ENCODE measurements around the gene NAALADL1.

The NAALADL1 gene

GRCh38 chr11:65085446-65085845 lies 27.1 kb upstream of the NAALADL1 start:
- no peak for DNase-seq
- H3K18ac ChIP-seq (ENCODE audit: low read depth in 1 of 2, low read length in 2 of 2), result no peak overlapping the region
- H3K9me3 ChIP-seq (ENCODE audit: control insufficient read depth, low read length), result no peaks in the 10 kb centered on the region
- H4K8ac ChIP-seq (ENCODE audit: low read length), result no peak overlapping the region
- H2BK5ac ChIP-seq (ENCODE audit: low read depth, low read length, poor library complexity, severe bottlenecking), result no peak overlapping the region
- H3K4ac ChIP-seq (ENCODE audit: low read depth in 1 of 2, low read length in 2 of 2), result no peak overlapping the region
- no peaks in the 10 kb centered on the region for H3K27me3 ChIP-seq (ENCODE audit: control insufficient read depth in 1 of 2, insufficient read depth in 1 of 2, low read length in 2 of 2)
- no peak overlapping the region for H4K91ac ChIP-seq (ENCODE audit: low read length)
- H3K79me1 ChIP-seq (replicated peaks; ENCODE audit: low read length, poor library complexity, severe bottlenecking), result peaks cover 33% of the 10 kb centered on the region
- no peak overlapping the region for H3K4me2 ChIP-seq (ENCODE audit: low read length, poor library complexity, severe bottlenecking)
- peaks cover 11% of the 10 kb centered on the region for H3K4me1 ChIP-seq (ENCODE audit: control insufficient read depth, insufficient read depth, low read depth, low read length)
- no peak overlapping the region for H2BK15ac ChIP-seq (ENCODE audit: low read depth, poor library complexity, severe bottlenecking)
- H3K23ac ChIP-seq (ENCODE audit: low read length in 2 of 2), result no peak overlapping the region
- no peak overlapping the region for H2BK12ac ChIP-seq (ENCODE audit: low read length in 2 of 2)
- peak overlapping the region; percentile 94 for H3K9ac ChIP-seq (ENCODE audit: low read length)
- peaks cover 43 to 51% of the 10 kb centered on the region in 2 experiments for H3K36me3 ChIP-seq (ENCODE audit: control insufficient read depth in 1 of 2, insufficient read depth in 2 of 2, low read depth in 1 of 2, low read length in 2 of 2)
- no peak overlapping the region for H3K27ac ChIP-seq (ENCODE audit: low read length, poor library complexity, severe bottlenecking)
- no peak overlapping the region for H2BK120ac ChIP-seq (ENCODE audit: low read depth, low read length)
- no peak overlapping the region for H2AK5ac ChIP-seq (ENCODE audit: low read length, severe bottlenecking)
- no peak overlapping the region for H2AFZ ChIP-seq (ENCODE audit: low read depth, low read length)
- H3K4me3 ChIP-seq (ENCODE audit: insufficient read depth in 1 of 2, low read depth in 1 of 2, low read length in 2 of 2), result peak overlapping the region in 1 of 2 experiments; percentile 89
- no peak overlapping the region for H3K14ac ChIP-seq (ENCODE audit: low read length in 2 of 2)
- WGBS, result 94% methylated on average over 4 of the region's 4 CpGs

- Histone ChIP-seq H3K9ac (ENCODE audit: low read length) (peak overlapping the region; percentile 94), H3K36me3 (ENCODE audit: control insufficient read depth in 1 of 2, insufficient read depth in 2 of 2, low read depth in 1 of 2, low read length in 2 of 2) (peaks cover 45 to 48% of the 10 kb centered on the region in 2 experiments), H3K4me1 (ENCODE audit: control insufficient read depth, insufficient read depth, low read depth, low read length) (peaks cover 11% of the 10 kb centered on the region), H2BK120ac (ENCODE audit: low read depth, low read length) (peak overlapping the region; percentile 9), H3K4me3 (ENCODE audit: insufficient read depth in 1 of 2, low read depth in 1 of 2, low read length in 2 of 2) (peak overlapping the region; percentile 86 to 89), H3K27me3 (ENCODE audit: control insufficient read depth in 1 of 2, insufficient read depth in 1 of 2, low read length in 2 of 2) (no peaks in the 10 kb centered on the region), H3K4ac (ENCODE audit: low read depth in 1 of 2, low read length in 2 of 2) (peak overlapping the region in 1 of 2 experiments; percentile 93), H2BK15ac (ENCODE audit: low read depth, poor library complexity, severe bottlenecking) (no peak overlapping the region), H3K79me1 (replicated peaks; ENCODE audit: low read length, poor library complexity, severe bottlenecking) (peaks cover 37% of the 10 kb centered on the region), H3K9me3 (ENCODE audit: control insufficient read depth, low read length) (no peaks in the 10 kb centered on the region), H3K4me2 (ENCODE audit: low read length, poor library complexity, severe bottlenecking) (peak overlapping the region; percentile 83), H4K8ac (ENCODE audit: low read length) (peak overlapping the region; percentile 94), H2AFZ (ENCODE audit: low read depth, low read length) (peak overlapping the region; percentile 56), H3K18ac (ENCODE audit: low read depth in 1 of 2, low read length in 2 of 2) (peak overlapping the region; percentile 52 to 94), H2BK5ac (ENCODE audit: low read depth, low read length, poor library complexity, severe bottlenecking) (no peak overlapping the region), H4K91ac (ENCODE audit: low read length) (peak overlapping the region; percentile 64), H3K27ac (ENCODE audit: low read length, poor library complexity, severe bottlenecking) (peak overlapping the region; percentile 16), H2AK5ac (ENCODE audit: low read length, severe bottlenecking) (peak overlapping the region; percentile 17), H3K23ac (ENCODE audit: low read length in 2 of 2) (peak overlapping the region in 1 of 2 experiments; percentile 23), H2BK12ac (ENCODE audit: low read length in 2 of 2) (peak overlapping the region; percentile 25 to 64), H3K14ac (ENCODE audit: low read length in 2 of 2) (peak overlapping the region in 1 of 2 experiments; percentile 90)
- 57% methylated on average over 22 of the region's 23 CpGs for WGBS
- DNase-seq, result no peak
Observed at GRCh38 chr11:65084598-65085375, 26.4 kb upstream of the NAALADL1 start.

DNA sequence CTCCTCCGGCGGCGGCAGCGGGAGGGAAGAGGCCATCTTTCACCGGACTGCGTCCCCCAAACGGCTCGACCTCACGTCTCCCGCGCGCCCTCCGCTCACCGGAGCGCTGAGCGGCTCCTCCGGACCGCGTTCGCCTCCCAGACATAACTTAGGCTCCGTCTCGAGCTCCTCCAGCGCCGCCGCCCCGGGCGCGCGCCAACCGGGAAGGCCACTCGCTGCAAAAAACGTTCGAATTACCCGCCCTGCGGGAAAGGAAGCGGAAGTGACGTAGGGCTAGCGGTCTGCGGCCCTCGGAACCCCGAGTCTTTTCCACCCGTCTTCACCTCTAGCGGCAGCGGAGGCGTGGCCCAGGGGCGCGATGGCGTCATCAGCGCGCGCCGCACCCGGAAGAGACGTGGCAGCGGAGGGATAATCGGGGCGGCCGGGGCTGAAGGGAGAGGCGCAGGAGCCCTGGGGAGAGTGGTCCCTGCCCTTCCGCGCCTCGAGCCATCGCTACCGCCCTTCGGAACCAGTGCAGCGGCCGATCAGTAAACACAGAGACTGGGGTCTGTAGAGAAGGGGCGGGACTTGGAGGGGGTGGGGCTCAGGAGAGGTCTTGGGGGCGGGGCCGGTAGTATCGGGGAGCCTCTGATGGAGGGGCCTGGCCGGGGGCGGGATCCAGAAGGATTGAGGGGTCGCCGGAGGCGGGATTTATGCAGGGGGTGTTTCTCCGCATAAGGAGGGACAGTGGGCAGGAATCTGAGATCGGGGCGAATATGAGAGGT lies 25.7 kb upstream of the NAALADL1 start, which contains the start of the genes CDCA5 and ZFPL1:
CDCA5 (minus strand) TSS at position 207 of the 764 bp plus-strand sequence; CDS start at position 145, 62 bp downstream.
ZFPL1 (plus strand) TSS at position 389 of the 764 bp plus-strand sequence. CDS start 477 bp downstream, outside the sequence.
- peak within 1 kb of the TSS; percentile 95 for H4K91ac ChIP-seq (ENCODE audit: low read length)
- H2BK120ac ChIP-seq (ENCODE audit: low read depth, low read length), result peak within 1 kb of the TSS; percentile 9
- peak within 1 kb of the TSS in 1 of 2 experiments; percentile 90 for H3K14ac ChIP-seq (ENCODE audit: low read length in 2 of 2)
- peak within 1 kb of the TSS; percentile 71 for H2BK5ac ChIP-seq (ENCODE audit: low read depth, low read length, poor library complexity, severe bottlenecking)
- peak within 1 kb of the TSS; percentile 56 for H2AFZ ChIP-seq (ENCODE audit: low read depth, low read length)
- no peaks in the 10 kb centered on the region for H3K27me3 ChIP-seq (ENCODE audit: control insufficient read depth in 1 of 2, insufficient read depth in 1 of 2, low read length in 2 of 2)
- peak within 1 kb of the TSS in 1 of 2 experiments; percentile 93 for H3K4ac ChIP-seq (ENCODE audit: low read depth in 1 of 2, low read length in 2 of 2)
- H3K9me3 ChIP-seq (ENCODE audit: control insufficient read depth, low read length), result no peaks in the 10 kb centered on the region
- peak within 1 kb of the TSS; percentile 97 for H3K27ac ChIP-seq (ENCODE audit: low read length, poor library complexity, severe bottlenecking)
- H2AK5ac ChIP-seq (ENCODE audit: low read length, severe bottlenecking), result peak within 1 kb of the TSS; percentile 17
- peak within 1 kb of the TSS; percentile 94 for H3K9ac ChIP-seq (ENCODE audit: low read length)
- peak within 1 kb of the TSS; percentile 25 to 64 for H2BK12ac ChIP-seq (ENCODE audit: low read length in 2 of 2)
- peaks cover 40 to 43% of the 10 kb centered on the region in 2 experiments for H3K36me3 ChIP-seq (ENCODE audit: control insufficient read depth in 1 of 2, insufficient read depth in 2 of 2, low read depth in 1 of 2, low read length in 2 of 2)
- WGBS, result under 1% methylated on average over 77 of the region's 79 CpGs
- H4K8ac ChIP-seq (ENCODE audit: low read length), result peak within 1 kb of the TSS; percentile 98
- peaks cover 11% of the 10 kb centered on the region for H3K4me1 ChIP-seq (ENCODE audit: control insufficient read depth, insufficient read depth, low read depth, low read length)
- H3K18ac ChIP-seq (ENCODE audit: low read depth in 1 of 2, low read length in 2 of 2), result peak within 1 kb of the TSS; percentile 94
- H3K23ac ChIP-seq (ENCODE audit: low read length in 2 of 2), result peak within 1 kb of the TSS in 1 of 2 experiments; percentile 23
- H3K4me3 ChIP-seq (ENCODE audit: insufficient read depth in 1 of 2, low read depth in 1 of 2, low read length in 2 of 2), result peak within 1 kb of the TSS; percentile 86 to 89
- peak within 1 kb of the TSS; percentile 95 for H2BK15ac ChIP-seq (ENCODE audit: low read depth, poor library complexity, severe bottlenecking)
- H3K4me2 ChIP-seq (ENCODE audit: low read length, poor library complexity, severe bottlenecking), result peak within 1 kb of the TSS; percentile 83
- H3K79me1 ChIP-seq (replicated peaks; ENCODE audit: low read length, poor library complexity, severe bottlenecking), result peaks cover 44% of the 10 kb centered on the region
- peak; percentile 96 for DNase-seq

All from mesenchymal stem cell (in vitro differentiated cells and primary cell).